Mesendoderm (in vitro differentiated cells): Measurements from ENCODE around the gene IZUMO4.
"Not testable (repeated sequence)": the region's sequence is repeated elsewhere in the genome, so short reads cannot be mapped to it uniquely, and the experiment has no call there.

Experiments used
- DNase-seq: peaks from one replicate; pipeline ENCODE4 v3.0.0; 2013
- H2AK5ac ChIP-seq: 2 replicates; pipeline ENCODE4 v1.6.1; 2013; ENCODE audit warnings: low read length, inconsistent platforms
- H2BK120ac ChIP-seq: 2 replicates; pipeline ENCODE4 v1.6.1; 2013; ENCODE audit warnings: low read depth, mild to moderate bottlenecking, low read length, moderate library complexity, mixed read lengths
- H2BK15ac ChIP-seq: replicated peaks from 2 replicates; pipeline ENCODE4 v1.6.1; 2013; ENCODE audit warnings: low read depth, mild to moderate bottlenecking, moderate library complexity
- H2BK5ac ChIP-seq: 2 replicates; pipeline ENCODE4 v1.6.1; 2013; ENCODE audit warnings: low read length, inconsistent platforms
- H3K18ac ChIP-seq: 2 replicates; pipeline ENCODE4 v1.6.1; 2013; ENCODE audit warnings: mild to moderate bottlenecking, low read length, mixed read lengths
- H3K23ac ChIP-seq: one replicate; pipeline ENCODE4 v1.6.1; 2013; ENCODE audit warnings: low read length
- H3K27ac ChIP-seq: 2 replicates; pipeline ENCODE4 v1.5.1; 2013; ENCODE audit warnings: low read depth, mild to moderate bottlenecking, inconsistent platforms, low read length, moderate library complexity
- H3K27me3 ChIP-seq: 2 replicates; pipeline ENCODE4 v1.6.1; 2013; ENCODE audit warnings: low read length, control low read depth, mild to moderate bottlenecking, inconsistent platforms; ENCODE audit not compliant: insufficient read depth, poor library complexity
- H3K36me3 ChIP-seq: 2 replicates; pipeline ENCODE4 v1.6.1; 2013; ENCODE audit warnings: low read length, inconsistent platforms; ENCODE audit not compliant: control insufficient read depth, insufficient read depth
- H3K4ac ChIP-seq: one replicate; pipeline ENCODE4 v1.6.1; 2013; ENCODE audit warnings: low read depth, mild to moderate bottlenecking, low read length, moderate library complexity
- H3K4me1 ChIP-seq: 2 replicates; pipeline ENCODE4 v1.6.1; 2013; ENCODE audit warnings: low read depth, low read length, inconsistent platforms; ENCODE audit not compliant: control insufficient read depth
- H3K4me2 ChIP-seq: 2 replicates; pipeline ENCODE4 v1.6.1; 2013; ENCODE audit warnings: low read length
- H3K4me3 ChIP-seq: 2 replicates; pipeline ENCODE4 v1.5.1; 2013; ENCODE audit warnings: mild to moderate bottlenecking, low read length
- H3K56ac ChIP-seq: one replicate; pipeline ENCODE4 v1.6.1; 2013; ENCODE audit warnings: low read length
- H3K79me1 ChIP-seq: 2 replicates; pipeline ENCODE4 v1.6.1; 2013; ENCODE audit warnings: low read length, inconsistent platforms
- H3K79me2 ChIP-seq: 2 replicates; pipeline ENCODE4 v1.6.1; 2013; ENCODE audit warnings: mild to moderate bottlenecking, low read length; ENCODE audit not compliant: control insufficient read depth, insufficient read depth
- H3K9ac ChIP-seq: 2 replicates; pipeline ENCODE4 v1.6.1; 2013; ENCODE audit warnings: low read length, inconsistent platforms
- H4K5ac ChIP-seq: one replicate; pipeline ENCODE4 v1.6.1; 2013; ENCODE audit warnings: low read length
- H4K8ac ChIP-seq: one replicate; pipeline ENCODE4 v1.6.1; 2013; ENCODE audit warnings: low read depth, mild to moderate bottlenecking, control low read depth, low read length, moderate library complexity
- WGBS: extraction: QIAGEN DNeasy Blood & Tissue Kit; methylation state at CpG from one replicate; pipeline ENCODE4 v1.1.7; 2013; ENCODE audit warnings: low lambda C conversion rate, missing lambda C conversion rate; ENCODE audit not compliant: insufficient coverage; ENCODE audit errors: extremely low coverage; 5-methylcytosine and 5-hydroxymethylcytosine counted together

IZUMO4 gene

DNA sequence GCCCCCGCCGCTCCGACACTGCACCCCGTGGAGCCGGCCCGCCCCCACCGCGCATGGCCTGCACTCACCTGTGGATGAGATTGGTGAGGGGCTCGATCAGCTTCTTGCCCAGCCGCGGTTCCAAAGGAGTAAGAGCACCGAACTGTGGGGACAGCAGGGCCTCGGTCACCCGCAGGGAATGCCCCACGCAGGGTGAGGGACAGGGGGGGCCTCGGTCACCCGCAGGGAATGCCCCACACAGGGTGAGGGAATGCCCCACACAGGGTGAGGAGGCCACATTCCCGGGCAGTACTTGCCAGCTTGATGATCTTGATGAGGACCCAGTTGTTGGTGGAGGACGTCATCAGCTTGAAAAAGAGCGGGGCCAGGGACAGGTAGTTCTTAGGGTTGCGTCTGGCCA, 32.3 kb downstream of the IZUMO4 start:
- WGBS, result no CpG with 5 or more reads among the region's 21 CpGs
- H3K36me3 ChIP-seq, result peaks cover 19% of the 10 kb centered on the region

DNA sequence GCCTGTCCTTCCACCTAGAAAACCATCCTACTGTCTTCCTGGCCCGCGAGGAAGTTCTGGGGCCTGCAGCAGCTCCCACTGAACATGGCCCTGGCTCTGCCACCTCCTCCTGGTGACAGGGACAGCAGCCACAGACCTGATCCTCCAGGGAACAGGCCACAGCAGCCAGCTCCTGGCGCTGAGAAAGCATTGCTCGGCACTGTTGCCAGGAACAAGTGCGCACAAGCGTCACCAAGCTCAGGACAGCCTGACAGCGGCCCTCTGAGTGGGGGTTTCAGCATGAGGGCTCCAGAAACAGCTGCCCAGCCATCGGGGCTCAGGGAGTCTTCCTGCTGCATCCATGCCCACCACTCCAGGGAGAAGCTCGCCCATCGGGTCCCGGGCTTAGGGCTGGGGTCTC, 32.8 kb downstream of the IZUMO4 start:
- Histone ChIP-seq H3K4me1 (no peaks in the 10 kb centered on the region), H3K4me2 (no peak overlapping the region), H4K8ac (no peak overlapping the region), H3K18ac (no peak overlapping the region), H2BK5ac (no peak overlapping the region), H4K5ac (no peak overlapping the region), H3K4me3 (no peak overlapping the region), H2BK15ac (no peak overlapping the region), H3K36me3 (peaks cover 19% of the 10 kb centered on the region), H3K4ac (no peak overlapping the region), H3K27ac (no peak overlapping the region), H2AK5ac (no peak overlapping the region), H3K79me1 (peaks cover 12% of the 10 kb centered on the region), H3K23ac (no peak overlapping the region), H3K27me3 (no peaks in the 10 kb centered on the region), H3K56ac (no peak overlapping the region), H3K9ac (no peak overlapping the region), H3K79me2 (peaks cover 4% of the 10 kb centered on the region), H2BK120ac (no peak overlapping the region)
- DNase-seq, result no peak
- no CpG with 5 or more reads among the region's 11 CpGs for WGBS

More for the DNA sequence above, 32.3 kb downstream of the IZUMO4 start:
- Histone ChIP-seq H2BK5ac (no peak overlapping the region), H2BK120ac (no peak overlapping the region), H2AK5ac (no peak overlapping the region), H3K4me2 (no peak overlapping the region), H3K18ac (no peak overlapping the region), H3K4me1 (no peaks in the 10 kb centered on the region), H3K79me2 (peaks cover 4% of the 10 kb centered on the region), H3K4me3 (no peak overlapping the region), H3K4ac (no peak overlapping the region), H3K27me3 (no peaks in the 10 kb centered on the region), H2BK15ac (no peak overlapping the region), H4K8ac (no peak overlapping the region), H3K9ac (no peak overlapping the region), H3K79me1 (peaks cover 12% of the 10 kb centered on the region), H3K23ac (no peak overlapping the region), H3K56ac (no peak overlapping the region), H4K5ac (no peak overlapping the region), H3K27ac (no peak overlapping the region)
- DNase-seq, result no peak

DNA sequence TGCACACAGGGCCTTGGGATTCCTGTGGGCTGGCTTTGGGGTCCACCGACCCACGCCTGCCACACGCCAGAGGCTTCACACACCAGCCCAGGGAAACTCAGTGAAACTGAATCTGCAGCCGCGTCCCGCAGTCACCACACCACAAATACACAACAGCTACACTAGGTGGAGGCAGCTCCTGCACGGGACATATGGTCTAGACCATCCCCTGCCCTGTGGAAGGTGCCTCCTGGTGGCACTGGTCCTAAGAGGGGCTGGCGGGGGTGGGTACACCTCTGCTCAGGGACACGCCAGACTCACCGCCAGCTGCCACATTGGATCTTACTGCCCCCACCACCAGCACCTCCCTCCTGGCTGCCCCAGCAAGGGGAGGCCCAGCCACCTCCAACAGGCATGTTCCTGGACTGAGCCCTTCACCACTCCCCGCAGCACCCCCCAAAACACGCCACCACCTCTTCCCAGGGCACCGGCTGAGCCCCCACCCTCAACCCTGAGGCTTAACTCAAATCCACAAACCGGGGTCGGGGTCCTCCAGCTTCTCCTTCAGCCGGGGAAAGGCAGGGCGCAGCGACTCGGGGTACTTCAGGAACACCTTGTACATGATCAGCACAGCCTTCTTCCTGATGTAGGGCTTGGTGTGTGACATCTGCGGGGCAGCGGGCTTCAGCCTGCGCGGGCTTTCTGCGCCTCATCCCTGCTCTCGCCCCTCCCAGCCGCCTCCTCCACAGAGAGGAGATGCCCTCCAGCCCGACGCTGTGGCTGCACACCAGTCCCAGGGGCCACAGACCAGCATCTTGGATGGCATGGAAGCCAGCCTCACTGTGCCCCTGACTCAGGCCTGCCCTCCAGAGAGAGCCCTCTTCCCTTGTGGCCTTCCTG, 33.4 kb downstream of the IZUMO4 start:
- no peak overlapping the region for H2AK5ac ChIP-seq
- no peak for DNase-seq
- H3K18ac ChIP-seq, result no peak overlapping the region
- no peaks in the 10 kb centered on the region for H3K27me3 ChIP-seq
- H3K4me1 ChIP-seq, result no peaks in the 10 kb centered on the region
- H4K5ac ChIP-seq, result no peak overlapping the region
- no peak overlapping the region for H2BK120ac ChIP-seq
- H2BK15ac ChIP-seq, result no peak overlapping the region
- H3K4ac ChIP-seq, result no peak overlapping the region
- H3K79me2 ChIP-seq, result peaks cover 4% of the 10 kb centered on the region
- no peak overlapping the region for H3K56ac ChIP-seq
- H3K23ac ChIP-seq, result no peak overlapping the region
- H3K36me3 ChIP-seq, result peaks cover 19% of the 10 kb centered on the region
- H3K27ac ChIP-seq, result no peak overlapping the region
- H3K4me2 ChIP-seq, result no peak overlapping the region
- H4K8ac ChIP-seq, result no peak overlapping the region
- H3K79me1 ChIP-seq, result peaks cover 12% of the 10 kb centered on the region
- H3K9ac ChIP-seq, result no peak overlapping the region
- H2BK5ac ChIP-seq, result no peak overlapping the region
- WGBS, result no CpG with 5 or more reads among the region's 28 CpGs
- no peak overlapping the region for H3K4me3 ChIP-seq

DNA sequence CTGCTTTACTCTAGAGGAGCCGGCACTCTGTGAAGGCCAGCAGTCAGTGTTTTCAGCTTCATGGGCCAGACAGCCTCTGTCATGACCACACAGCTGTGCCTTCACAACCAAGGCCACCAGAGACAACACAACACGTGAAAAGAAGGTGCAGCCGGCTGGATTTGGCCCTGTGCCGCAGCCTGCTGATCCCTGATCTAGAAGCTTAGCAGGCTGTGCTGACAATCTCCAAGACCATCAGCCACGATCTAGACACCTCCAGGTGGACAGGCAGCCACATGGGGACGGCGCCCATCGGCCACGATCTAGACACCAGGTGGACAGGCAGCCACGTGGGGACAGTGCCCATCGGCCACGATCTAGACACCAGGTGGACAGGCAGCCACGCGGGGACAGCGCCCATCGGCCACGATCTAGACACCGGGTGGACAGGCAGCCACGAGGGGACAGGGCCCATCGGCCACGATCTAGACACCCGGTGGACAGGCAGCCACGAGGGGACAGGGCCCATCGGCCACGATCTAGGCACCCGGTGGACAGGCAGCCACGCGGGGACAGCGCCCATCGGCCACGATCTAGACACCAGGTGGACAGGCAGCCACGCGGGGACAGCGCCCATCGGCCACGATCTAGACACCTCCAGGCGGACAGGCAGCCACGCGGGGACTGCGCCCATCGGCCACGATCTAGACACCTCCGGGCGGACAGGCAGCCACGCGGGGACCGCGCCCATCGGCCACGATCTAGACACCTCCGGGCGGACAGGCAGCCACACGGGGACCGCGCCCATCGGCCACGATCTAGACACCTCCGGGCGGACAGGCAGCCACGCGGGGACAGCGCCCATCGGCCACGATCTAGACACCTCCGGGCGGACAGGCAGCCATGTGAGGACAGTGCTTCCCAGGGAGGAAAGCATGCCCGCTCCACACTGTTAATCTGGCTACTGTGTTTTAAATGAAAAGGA, 34.6 kb downstream of the IZUMO4 start:
- DNase-seq, H2BK5ac ChIP-seq, H3K27ac ChIP-seq, H3K4me3 ChIP-seq, H2BK15ac ChIP-seq, H3K23ac ChIP-seq, H3K18ac ChIP-seq, H3K9ac ChIP-seq, H3K4me2 ChIP-seq, H3K4ac ChIP-seq, H3K56ac ChIP-seq, H3K27me3 ChIP-seq, H4K8ac ChIP-seq, H3K79me2 ChIP-seq, H3K4me1 ChIP-seq, H2BK120ac ChIP-seq, H2AK5ac ChIP-seq, H4K5ac ChIP-seq: not testable (repeated sequence)
- WGBS, result no CpG with 5 or more reads among the region's 67 CpGs
- Histone ChIP-seq H3K79me1 (peaks cover 18% of the 10 kb centered on the region), H3K36me3 (peaks cover 19% of the 10 kb centered on the region)

DNA sequence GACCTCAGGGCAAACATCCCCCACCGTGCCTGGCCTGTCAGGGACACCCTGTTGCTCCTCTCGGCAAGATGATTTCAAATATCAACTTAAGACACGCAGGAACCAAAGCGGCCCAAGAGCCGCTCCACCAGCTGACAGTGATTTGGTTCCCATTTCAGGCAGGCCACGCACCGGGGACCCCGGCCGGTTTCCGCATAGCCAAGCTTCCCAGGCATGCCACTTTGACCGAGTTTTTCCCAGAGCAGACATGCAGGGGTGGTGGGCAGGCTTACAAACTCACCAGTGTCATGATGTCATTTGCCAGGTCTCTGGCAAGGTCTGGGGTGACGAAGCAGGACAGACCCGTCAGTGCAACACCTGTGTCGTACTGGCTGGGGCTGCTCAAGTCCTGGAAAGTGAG, 35.5 kb downstream of the IZUMO4 start:
- Histone ChIP-seq H3K27ac (no peak overlapping the region), H2BK5ac (no peak overlapping the region), H4K8ac (no peak overlapping the region), H3K27me3 (no peaks in the 10 kb centered on the region), H2AK5ac (no peak overlapping the region), H2BK15ac (no peak overlapping the region), H3K23ac (no peak overlapping the region), H3K79me1 (peaks cover 18% of the 10 kb centered on the region), H3K79me2 (peaks cover 5% of the 10 kb centered on the region), H3K36me3 (peaks cover 16% of the 10 kb centered on the region), H3K9ac (no peak overlapping the region), H2BK120ac (no peak overlapping the region), H3K4me3 (no peak overlapping the region), H3K18ac (no peak overlapping the region), H4K5ac (no peak overlapping the region), H3K4me2 (no peak overlapping the region), H3K4me1 (no peaks in the 10 kb centered on the region), H3K56ac (no peak overlapping the region), H3K4ac (no peak overlapping the region)
- no CpG with 5 or more reads among the region's 14 CpGs for WGBS
- no peak for DNase-seq
